Esophagus (tissue), 2 donors: ENCODE measurements around the gene CEACAM16. TPM values are rescaled to one million over a fixed set of nuclear protein-coding genes. Genes with fewer than 3 reads are reported as not detected.

Source experiments
- H3K27ac ChIP-seq, 2 donors: one replicate each; pipeline ENCODE4 v1.5.1; 2013; ENCODE audit warnings: low read depth in 2 of 2, mild to moderate bottlenecking in 2 of 2, inconsistent platforms in 1 of 2, low read length in 1 of 2, moderate library complexity in 1 of 2
- H3K27me3 ChIP-seq, 2 donors: one replicate each; pipeline ENCODE4 v1.6.1; 2013; ENCODE audit warnings: low read length in 2 of 2, control low read depth in 1 of 2, mild to moderate bottlenecking in 1 of 2; ENCODE audit not compliant: insufficient read depth in 2 of 2, control insufficient read depth in 1 of 2
- H3K36me3 ChIP-seq, 2 donors: one replicate each; pipeline ENCODE4 v1.6.1; 2013; ENCODE audit warnings: low read length in 1 of 2; ENCODE audit not compliant: control insufficient read depth in 2 of 2, insufficient read depth in 2 of 2
- H3K4me1 ChIP-seq, 2 donors: one replicate each; pipeline ENCODE4 v1.6.1; 2013; ENCODE audit warnings: low read length in 1 of 2; ENCODE audit not compliant: control insufficient read depth in 2 of 2, insufficient read depth in 2 of 2
- H3K4me3 ChIP-seq, 2 donors: one replicate each; pipeline ENCODE4 v1.5.1; 2013; ENCODE audit warnings: low read length in 2 of 2, mild to moderate bottlenecking in 2 of 2, low read depth in 1 of 2, moderate library complexity in 1 of 2
- H3K9me3 ChIP-seq, 2 donors: one replicate each; pipeline ENCODE4 v1.6.1; 2013; ENCODE audit warnings: mild to moderate bottlenecking in 2 of 2, low read depth in 1 of 2, low read length in 1 of 2, moderate library complexity in 1 of 2; ENCODE audit not compliant: control insufficient read depth in 2 of 2, insufficient read depth in 1 of 2
- WGBS, 2 donors: extraction: QIAGEN DNeasy Blood & Tissue Kit; methylation state at CpG; one replicate each; pipeline ENCODE4 v1.1.7; 2013; 5-methylcytosine and 5-hydroxymethylcytosine counted together
- polyA plus RNA-seq, 2 donors: library from polyadenylated mRNA; stranded (reverse); fragments of 200-250 nt; gene quantifications; one replicate each; pipeline ENCODE4 v1.2.3, GENCODE V29; 2013
- donor health status: healthy with polysubstance abuse.
- donor health status: Bipolar disorder and iron deficiency.

Gene CEACAM16
- under 1 TPM in 1 of 2 donors, not detected in 1; 0.16 TPM for polyA plus RNA-seq

GRCh38 chr19:44698492-44699201, at the start of gene CEACAM16:
Gene CEACAM16 (plus strand): TSS chr19:44699151. CDS start chr19:44701457, 2,306 bp downstream.
- Histone ChIP-seq H3K4me1 (peaks cover 0 to 11% of the 10 kb centered on the region in 2 donors), H3K9me3 (no peaks in the 10 kb centered on the region), H3K27ac (no peak within 1 kb of the TSS), H3K4me3 (no peak within 1 kb of the TSS), H3K27me3 (no peaks in the 10 kb centered on the region), H3K36me3 (no peaks in the 10 kb centered on the region)
- WGBS, 2 donors, result 75 to 79% methylated on average over 13 of the region's 13 CpGs

DNA sequence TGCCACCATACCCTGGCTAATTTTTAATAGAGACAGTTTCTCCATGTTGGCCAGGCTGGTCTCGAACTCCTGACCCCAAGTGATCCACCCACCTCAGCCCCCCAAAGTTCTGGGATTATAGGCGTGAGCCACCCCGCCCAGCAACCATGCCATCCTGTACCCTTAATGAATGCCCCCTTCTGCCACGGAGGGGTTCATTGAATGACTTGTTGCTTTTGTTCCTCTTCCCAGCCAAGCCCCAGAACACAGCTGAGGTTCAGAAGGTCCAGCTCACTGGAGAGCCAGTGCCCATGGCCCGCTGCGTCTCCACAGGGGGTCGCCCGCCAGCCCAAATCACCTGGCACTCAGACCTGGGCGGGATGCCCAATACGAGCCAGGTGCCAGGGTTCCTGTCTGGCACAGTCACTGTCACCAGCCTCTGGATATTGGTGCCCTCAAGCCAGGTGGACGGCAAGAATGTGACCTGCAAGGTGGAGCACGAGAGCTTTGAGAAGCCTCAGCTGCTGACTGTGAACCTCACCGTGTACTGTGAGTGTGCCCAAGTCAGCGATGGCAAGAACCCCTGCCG, 49.3 kb upstream of the CEACAM16 start:
- peaks cover 5 to 29% of the 10 kb centered on the region in 2 donors for H3K36me3 ChIP-seq
- H3K27ac ChIP-seq, result no peak overlapping the region
- no peaks in the 10 kb centered on the region for H3K9me3 ChIP-seq
- H3K4me3 ChIP-seq, result no peak overlapping the region
- no peaks in the 10 kb centered on the region for H3K27me3 ChIP-seq
- no peaks in the 10 kb centered on the region for H3K4me1 ChIP-seq
- WGBS, 2 donors, result 86 to 91% methylated on average over 15 of the region's 15 CpGs

DNA sequence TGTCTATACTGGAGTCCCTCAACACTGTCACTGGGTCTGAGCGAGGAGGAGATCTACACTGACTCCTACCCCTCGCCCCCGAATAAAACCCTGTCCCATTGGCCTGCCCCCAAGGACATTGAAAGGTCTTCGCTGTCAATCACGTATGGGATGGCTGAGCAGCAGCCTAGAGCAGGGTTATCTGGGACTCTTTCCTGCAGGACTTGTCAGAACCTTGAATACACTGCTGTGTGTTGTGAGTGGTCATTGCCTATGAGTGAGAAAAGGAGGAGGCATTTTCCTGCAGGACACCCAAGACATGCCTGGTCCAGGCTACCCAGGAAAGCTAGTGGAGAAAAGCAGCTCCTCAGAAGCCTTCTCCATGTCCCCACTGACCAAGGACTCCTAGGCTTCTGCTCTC, 45.6 kb upstream of the CEACAM16 start:
- no peak overlapping the region for H3K27ac ChIP-seq
- H3K9me3 ChIP-seq, result no peaks in the 10 kb centered on the region
- H3K4me3 ChIP-seq, result no peak overlapping the region
- no peaks in the 10 kb centered on the region for H3K27me3 ChIP-seq
- WGBS, 2 donors, result 90 to 95% methylated on average over 5 of the region's 5 CpGs
- peaks cover 8 to 34% of the 10 kb centered on the region in 2 donors for H3K36me3 ChIP-seq
- no peaks in the 10 kb centered on the region for H3K4me1 ChIP-seq

DNA sequence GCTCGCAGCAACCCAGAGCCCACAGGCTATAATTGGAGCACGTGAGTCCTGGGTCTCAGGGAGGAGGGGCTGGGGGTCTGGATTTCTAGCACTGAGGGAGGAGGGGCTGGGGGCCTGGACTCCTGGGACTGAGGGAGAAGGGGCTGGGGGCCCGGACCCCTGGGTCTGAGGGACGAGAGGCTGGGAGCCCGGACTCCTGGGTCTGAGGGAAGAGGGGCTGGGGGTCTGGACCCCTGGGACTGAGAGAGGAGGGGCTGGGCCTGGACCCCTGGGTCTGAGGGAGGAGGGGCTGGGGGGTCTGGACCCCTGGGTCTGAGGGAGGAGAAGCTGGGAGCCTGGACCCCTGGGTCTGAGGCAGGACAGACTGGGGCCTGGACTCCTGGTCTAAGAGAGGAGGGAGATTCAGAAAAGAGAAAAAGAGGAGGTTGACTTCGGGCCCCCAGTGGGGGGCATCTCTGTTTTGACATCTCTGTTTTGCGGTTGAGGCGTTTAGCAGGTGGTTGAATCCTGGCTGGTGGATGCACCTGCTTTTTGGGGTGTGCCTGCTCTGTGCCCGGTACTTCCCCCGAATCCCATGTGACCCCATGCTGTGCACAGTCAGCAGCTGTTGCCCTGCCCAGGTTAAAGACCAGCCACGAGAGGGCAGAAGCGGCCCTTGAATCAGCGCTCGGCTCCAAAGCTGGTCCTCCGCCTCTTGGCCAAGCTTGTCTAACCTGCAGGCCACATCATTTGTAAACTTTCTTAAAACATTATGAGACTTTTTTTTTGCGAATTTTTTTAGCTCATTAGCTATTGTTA, 44.8 kb upstream of the CEACAM16 start:
- H3K36me3 ChIP-seq, result peaks cover 15 to 36% of the 10 kb centered on the region in 2 donors

GRCh38 chr19:44657211-44657921, 41.6 kb upstream of the CEACAM16 start:
- no peak overlapping the region for H3K4me3 ChIP-seq
- peaks cover 19 to 30% of the 10 kb centered on the region in 2 donors for H3K36me3 ChIP-seq

More for the DNA sequence above, 44.8 kb upstream of the CEACAM16 start:
- Histone ChIP-seq H3K27ac (no peak overlapping the region), H3K27me3 (no peaks in the 10 kb centered on the region), H3K4me1 (no peaks in the 10 kb centered on the region), H3K9me3 (no peaks in the 10 kb centered on the region), H3K4me3 (no peak overlapping the region)
- WGBS, 2 donors, result 39 to 41% methylated on average over 15 to 16 of the region's 16 CpGs

DNA sequence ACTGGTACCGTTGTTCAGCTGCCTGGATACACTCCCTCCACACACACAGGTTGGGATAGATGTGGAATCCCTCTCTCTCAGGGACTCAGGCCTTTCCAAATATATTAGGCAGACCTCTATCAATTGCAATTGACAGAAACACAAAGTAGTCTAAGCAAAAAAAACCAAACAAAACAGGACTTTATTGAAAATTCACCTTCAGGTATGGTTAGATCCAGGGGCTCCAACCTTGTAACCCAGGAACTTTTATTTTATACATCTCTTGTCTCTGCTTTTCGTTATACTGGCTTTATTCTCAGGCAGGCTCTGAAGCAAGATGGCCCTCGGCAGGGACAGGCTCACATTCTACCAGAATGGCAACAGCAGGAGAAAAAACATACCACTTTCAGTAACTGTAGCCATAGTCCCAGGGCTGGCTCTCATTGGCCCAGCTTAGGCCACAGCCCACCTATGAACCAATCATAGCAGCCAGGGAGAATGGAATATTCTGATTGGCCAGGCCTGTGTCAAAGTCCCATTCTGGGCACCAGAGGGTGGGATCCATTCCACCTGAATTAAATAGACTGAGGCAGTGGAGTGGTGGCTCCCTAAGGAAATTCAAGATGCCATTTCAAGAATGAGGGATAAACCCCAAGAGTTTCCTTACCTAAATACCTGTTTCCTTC, 40.8 kb upstream of the CEACAM16 start:
- Histone ChIP-seq H3K9me3 (no peaks in the 10 kb centered on the region), H3K36me3 (peaks cover 16 to 27% of the 10 kb centered on the region in 2 donors), H3K4me3 (no peak overlapping the region), H3K4me1 (no peaks in the 10 kb centered on the region), H3K27ac (no peak overlapping the region), H3K27me3 (no peaks in the 10 kb centered on the region)
- WGBS, 2 donors, result 90 to 92% methylated on average over 3 of the region's 3 CpGs

More at GRCh38 chr19:44657211-44657921, 41.6 kb upstream of the CEACAM16 start:
- WGBS, 2 donors, result 38 to 40% methylated on average over 23 to 25 of the region's 25 CpGs
- no peaks in the 10 kb centered on the region for H3K9me3 ChIP-seq
- no peaks in the 10 kb centered on the region for H3K27me3 ChIP-seq
- H3K27ac ChIP-seq, result no peak overlapping the region
- no peaks in the 10 kb centered on the region for H3K4me1 ChIP-seq

DNA sequence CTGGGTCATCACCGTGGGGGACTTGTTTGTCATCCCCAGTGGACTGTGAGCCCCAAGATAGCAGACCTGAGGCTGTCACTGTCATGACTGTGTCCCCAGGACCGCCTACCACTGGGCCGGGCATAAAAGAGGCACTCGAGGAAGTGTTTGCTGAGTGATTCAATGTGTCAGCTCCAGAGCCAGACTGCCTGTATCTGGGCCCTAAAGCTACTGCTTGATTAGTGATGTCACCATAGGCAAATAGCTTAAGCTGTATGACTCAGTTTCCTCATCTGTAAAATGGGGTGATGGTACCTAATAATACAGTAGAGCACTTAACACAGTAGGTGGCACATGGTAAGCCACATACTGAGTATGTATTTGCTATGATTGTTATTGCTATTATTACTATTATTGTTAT, 38.9 kb upstream of the CEACAM16 start:
- Histone ChIP-seq H3K4me1 (peaks cover 0 to 2% of the 10 kb centered on the region in 2 donors), H3K4me3 (no peak overlapping the region), H3K9me3 (no peaks in the 10 kb centered on the region), H3K27ac (no peak overlapping the region), H3K36me3 (peaks cover 15 to 23% of the 10 kb centered on the region in 2 donors), H3K27me3 (no peaks in the 10 kb centered on the region)
- 80 to 91% methylated on average over 4 of the region's 4 CpGs for WGBS, 2 donors

- Histone ChIP-seq H3K27ac (no peak overlapping the region), H3K4me3 (no peak overlapping the region), H3K4me1 (peaks cover 0 to 2% of the 10 kb centered on the region in 2 donors), H3K36me3 (peaks cover 15 to 21% of the 10 kb centered on the region in 2 donors), H3K27me3 (no peaks in the 10 kb centered on the region), H3K9me3 (no peaks in the 10 kb centered on the region)
- 90 to 91% methylated on average over 11 of the region's 11 CpGs for WGBS, 2 donors
These were observed 37.7 kb upstream of the CEACAM16 start for GRCh38 chr19:44661205-44661604.

DNA sequence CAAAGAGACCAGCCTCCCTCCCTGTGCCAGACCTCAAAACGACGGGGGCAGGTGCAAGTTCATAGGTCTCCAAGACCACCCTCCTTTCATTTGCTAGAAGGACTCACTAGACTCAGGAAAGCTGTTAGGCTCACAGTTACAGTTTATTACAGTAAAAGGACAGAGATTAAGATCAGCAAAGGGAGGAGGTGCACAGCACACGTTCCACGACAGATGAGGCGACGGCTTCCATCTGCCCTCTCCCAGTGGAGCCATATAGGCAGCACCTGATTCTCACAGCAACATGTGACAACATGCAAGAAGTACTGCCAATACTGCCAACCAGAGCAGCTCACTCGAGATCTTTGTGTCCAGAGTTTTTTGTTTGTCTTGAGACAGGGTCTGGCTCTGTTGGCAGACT, 37.0 kb upstream of the CEACAM16 start:
- Histone ChIP-seq H3K36me3 (peaks cover 15 to 20% of the 10 kb centered on the region in 2 donors), H3K9me3 (no peaks in the 10 kb centered on the region), H3K4me3 (no peak overlapping the region), H3K4me1 (peaks cover 2% of the 10 kb centered on the region in 2 donors), H3K27ac (no peak overlapping the region), H3K27me3 (no peaks in the 10 kb centered on the region)
- 64 to 71% methylated on average over 7 of the region's 7 CpGs for WGBS, 2 donors
